Colonic mucosa (tissue), 4 donors: ENCODE results near the gene TMEM163. TPM values are rescaled to one million over a fixed set of nuclear protein-coding genes. Genes with fewer than 3 reads are reported as not detected.

Source experiments
- DNase-seq: peaks from one replicate; pipeline ENCODE4 v3.0.0-alpha.2; 2020
- H3K27ac ChIP-seq: fragments of 200-600 bp; one replicate; pipeline ENCODE4 v1.8.0; 2021
- H3K27me3 ChIP-seq: fragments of 200-600 bp; one replicate; pipeline ENCODE4 v1.8.0; 2021
- H3K36me3 ChIP-seq: fragments of 200-600 bp; one replicate; pipeline ENCODE4 v1.8.0; 2021
- H3K4me1 ChIP-seq: fragments of 200-600 bp; one replicate; pipeline ENCODE4 v1.8.0; 2021; ENCODE audit warnings: mild to moderate bottlenecking
- H3K4me3 ChIP-seq: fragments of 200-600 bp; one replicate; pipeline ENCODE4 v1.8.0; 2021
- H3K9ac ChIP-seq, 2 donors: one replicate each; pipeline ENCODE4 v1.7.0; 2013; ENCODE audit warnings: control low read depth in 2 of 2, low read depth in 2 of 2, low read length in 2 of 2
- H3K9me3 ChIP-seq: fragments of 200-600 bp; one replicate; pipeline ENCODE4 v1.8.0; 2021
- intact Hi-C: fragments of 100-400 bp; cut with DNase I; formaldehyde crosslinking; loops from one replicate; pipeline ENCODE4 v1.14.1; 2022
- total RNA-seq, 2 donors: library from RNA; stranded (reverse); fragmentation: NEBNext Ultra II Directional in 1 of 2; extraction: Animal tissue kit (Norgen Biotek cat#: 25700) in 1 of 2; gene quantifications; one replicate each; pipeline ENCODE4 v1.2.1, GENCODE V29; 2021
- TF ChIP-seq, protein P1 (sequence below): fragments of 200-600 bp; IDR thresholded peaks from one replicate; pipeline ENCODE4 v1.8.0; 2022; ENCODE audit warnings: antibody characterized with exemption, mild to moderate bottlenecking
- donor health status: healthy.
- donor health status: DM: no; HTN: no; CAD: no.
- donor health status: DM: no; HTN: no; CAD: no.

TMEM163 gene
- total RNA-seq, 2 donors from 2014 or later: 0.29 TPM; not detected in 1

DNA sequence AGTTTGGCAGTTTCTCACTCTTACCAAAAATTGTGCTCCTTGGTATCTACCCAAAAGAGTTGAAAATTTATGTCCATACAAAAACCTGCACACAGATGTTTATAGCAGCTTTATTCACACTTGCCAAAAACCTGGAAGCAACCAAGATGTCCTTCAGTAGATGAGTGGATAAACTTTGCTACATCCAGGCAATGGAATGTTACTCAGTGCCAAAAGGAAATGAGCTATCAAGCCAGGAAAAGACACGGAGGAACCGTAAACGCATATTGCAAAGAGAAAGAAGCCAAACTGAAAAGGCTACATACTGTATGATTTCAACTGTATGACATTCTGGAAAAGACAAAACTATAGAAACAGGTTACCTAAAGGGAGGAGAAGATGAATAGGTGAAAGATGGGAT, 36.1 kb downstream of the TMEM163 start:
- Histone ChIP-seq H3K9me3 (no peaks in the 10 kb centered on the region), H3K4me3 (no peak overlapping the region), H3K36me3 (no peaks in the 10 kb centered on the region), H3K27me3 (no peaks in the 10 kb centered on the region), H3K9ac (no peak overlapping the region), H3K4me1 (no peaks in the 10 kb centered on the region), H3K27ac (no peak overlapping the region)
- TF ChIP-seq, protein P1, sequence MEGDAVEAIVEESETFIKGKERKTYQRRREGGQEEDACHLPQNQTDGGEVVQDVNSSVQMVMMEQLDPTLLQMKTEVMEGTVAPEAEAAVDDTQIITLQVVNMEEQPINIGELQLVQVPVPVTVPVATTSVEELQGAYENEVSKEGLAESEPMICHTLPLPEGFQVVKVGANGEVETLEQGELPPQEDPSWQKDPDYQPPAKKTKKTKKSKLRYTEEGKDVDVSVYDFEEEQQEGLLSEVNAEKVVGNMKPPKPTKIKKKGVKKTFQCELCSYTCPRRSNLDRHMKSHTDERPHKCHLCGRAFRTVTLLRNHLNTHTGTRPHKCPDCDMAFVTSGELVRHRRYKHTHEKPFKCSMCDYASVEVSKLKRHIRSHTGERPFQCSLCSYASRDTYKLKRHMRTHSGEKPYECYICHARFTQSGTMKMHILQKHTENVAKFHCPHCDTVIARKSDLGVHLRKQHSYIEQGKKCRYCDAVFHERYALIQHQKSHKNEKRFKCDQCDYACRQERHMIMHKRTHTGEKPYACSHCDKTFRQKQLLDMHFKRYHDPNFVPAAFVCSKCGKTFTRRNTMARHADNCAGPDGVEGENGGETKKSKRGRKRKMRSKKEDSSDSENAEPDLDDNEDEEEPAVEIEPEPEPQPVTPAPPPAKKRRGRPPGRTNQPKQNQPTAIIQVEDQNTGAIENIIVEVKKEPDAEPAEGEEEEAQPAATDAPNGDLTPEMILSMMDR: no peak
- intact Hi-C loops: no loop called here
- DNase-seq: no peak

DNA sequence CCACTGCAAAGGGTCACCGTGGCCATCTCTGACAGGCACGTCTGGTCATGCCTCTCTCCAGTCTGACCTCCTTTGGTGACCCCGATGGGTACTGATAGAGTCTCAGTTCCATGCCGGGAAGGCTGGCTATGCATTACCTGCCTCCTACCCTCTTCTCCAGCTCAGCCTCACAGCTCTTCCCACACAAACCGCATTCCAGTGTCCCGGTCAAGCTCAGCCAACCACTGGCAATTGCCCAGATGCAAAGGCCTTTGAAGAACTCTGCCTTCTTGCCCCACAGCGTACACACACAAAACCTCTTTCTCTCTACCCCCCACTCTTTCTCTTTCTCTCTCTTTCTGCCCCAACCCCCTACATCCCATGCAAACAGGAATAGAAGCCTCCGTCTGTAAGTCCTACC, 37.6 kb downstream of the TMEM163 start:
- no peak for DNase-seq
- Histone ChIP-seq H3K36me3 (no peaks in the 10 kb centered on the region), H3K27ac (no peak overlapping the region), H3K4me3 (no peak overlapping the region), H3K4me1 (no peaks in the 10 kb centered on the region), H3K9ac (no peak overlapping the region), H3K9me3 (no peaks in the 10 kb centered on the region), H3K27me3 (no peaks in the 10 kb centered on the region)
- TF ChIP-seq, protein P1: no peak
- intact Hi-C loops: no loop called here

DNA sequence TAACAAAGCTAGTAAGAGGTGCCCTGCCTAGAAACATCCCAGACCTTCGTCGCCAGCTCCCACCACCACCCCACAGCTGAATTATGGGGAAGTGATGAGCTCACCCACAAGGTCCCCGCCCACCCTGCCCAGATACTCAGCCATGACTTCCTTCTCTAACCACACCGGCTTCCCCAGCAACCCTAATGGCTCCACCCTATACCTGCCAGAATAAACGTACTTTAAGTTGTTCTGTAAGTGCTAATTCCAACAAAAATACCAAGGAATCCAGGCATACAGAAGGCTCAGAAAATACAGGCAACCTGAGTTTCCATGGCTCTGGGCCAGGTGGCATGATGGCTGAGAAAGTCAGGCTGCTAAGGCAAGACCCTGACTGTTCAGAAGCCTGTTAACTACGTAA, 39.1 kb downstream of the TMEM163 start:
- no peak overlapping the region for H3K27ac ChIP-seq
- no peaks in the 10 kb centered on the region for H3K9me3 ChIP-seq
- no peak overlapping the region for H3K9ac ChIP-seq
- no peaks in the 10 kb centered on the region for H3K36me3 ChIP-seq
- intact Hi-C loops: no loop called here
- no peak for DNase-seq
- H3K27me3 ChIP-seq: no peaks in the 10 kb centered on the region
- H3K4me3 ChIP-seq: no peak overlapping the region
- TF ChIP-seq, protein P1: no peak
- no peaks in the 10 kb centered on the region for H3K4me1 ChIP-seq

DNA sequence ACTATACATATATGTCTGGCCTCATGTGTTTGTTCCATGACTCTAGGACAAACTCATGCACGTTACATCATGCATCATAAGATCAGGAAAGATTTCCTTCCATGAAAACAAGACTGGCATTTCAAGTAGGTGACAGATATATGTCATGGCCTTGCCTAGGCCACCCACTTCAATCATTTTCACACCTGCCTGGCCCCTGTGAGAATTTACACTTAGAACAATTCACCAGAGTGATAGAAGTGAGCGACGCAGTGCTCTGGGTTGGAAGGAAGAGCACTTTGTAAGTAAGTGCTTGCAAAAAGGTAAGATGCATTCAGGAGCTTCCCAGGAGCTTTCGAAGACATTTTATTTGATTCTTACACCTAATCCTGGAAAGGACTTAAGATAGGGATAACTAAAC, 39.5 kb downstream of the TMEM163 start:
- no peak overlapping the region for H3K9ac ChIP-seq
- intact Hi-C loops: no loop called here
- no peaks in the 10 kb centered on the region for H3K36me3 ChIP-seq
- no peaks in the 10 kb centered on the region for H3K9me3 ChIP-seq
- TF ChIP-seq, protein P1: no peak
- DNase-seq: no peak
- no peak overlapping the region for H3K27ac ChIP-seq
- H3K4me1 ChIP-seq: no peaks in the 10 kb centered on the region
- no peak overlapping the region for H3K4me3 ChIP-seq
- no peaks in the 10 kb centered on the region for H3K27me3 ChIP-seq

DNA sequence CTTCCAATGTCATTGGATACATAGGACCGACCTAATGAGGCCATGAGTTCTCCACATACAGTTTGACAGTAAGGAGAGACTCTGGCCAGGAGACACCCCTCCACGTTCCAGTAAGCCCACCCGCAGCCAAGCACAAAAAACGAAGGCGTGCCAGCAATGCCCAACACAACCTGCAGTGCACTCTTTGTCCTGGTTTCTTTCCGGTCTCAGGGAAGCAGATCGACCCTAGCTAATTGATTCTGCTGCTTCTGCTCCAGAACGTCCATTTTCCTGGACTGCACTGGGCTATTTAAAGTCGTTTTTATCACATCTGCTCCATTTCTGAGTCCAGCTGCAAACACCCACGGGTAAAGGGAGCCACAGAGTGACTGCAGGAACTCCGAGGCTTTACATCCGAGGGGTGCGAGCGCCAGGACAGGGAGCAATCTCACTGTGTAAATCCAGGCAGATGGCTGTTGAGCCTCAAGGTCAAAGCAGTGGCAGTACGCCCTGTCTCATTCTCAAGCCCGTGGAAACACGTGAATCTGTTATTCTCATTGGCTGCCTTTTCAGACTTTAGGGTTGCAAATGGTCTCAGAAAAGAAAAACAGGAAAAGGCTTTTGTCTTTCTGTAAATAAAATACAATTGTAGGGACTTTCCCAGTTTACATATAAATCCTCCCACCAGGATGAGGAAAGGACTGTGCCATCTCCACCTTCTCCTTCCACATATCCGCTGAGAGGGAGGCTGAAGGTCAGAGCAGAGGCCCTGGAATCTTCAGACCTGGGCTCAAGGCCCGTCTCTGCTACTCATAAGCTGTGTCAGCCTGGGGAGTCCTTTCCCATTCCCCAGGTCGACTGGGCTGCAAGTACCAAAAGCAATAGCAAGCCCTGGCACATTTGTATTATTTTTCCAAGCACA, 40.7 kb downstream of the TMEM163 start:
- H3K4me1 ChIP-seq: no peaks in the 10 kb centered on the region
- no peak overlapping the region for H3K4me3 ChIP-seq
- no peak for DNase-seq
- no peaks in the 10 kb centered on the region for H3K9me3 ChIP-seq
- no peaks in the 10 kb centered on the region for H3K27me3 ChIP-seq
- H3K36me3 ChIP-seq: no peaks in the 10 kb centered on the region
- TF ChIP-seq, protein P1: no peak
- intact Hi-C loops: no loop called here
- no peak overlapping the region for H3K9ac ChIP-seq
- no peak overlapping the region for H3K27ac ChIP-seq
